Fibroblast of lung (primary cell): ENCODE measurements around the gene LRMDA. TPM values are rescaled to one million over a fixed set of nuclear protein-coding genes. Genes with fewer than 3 reads are reported as not detected.
A peak's percentile ranks its signal among the peaks of the same experiment; 100 is the strongest.

ENCODE experiments used
- DNase-seq, 2 donors: peaks; one replicate each; pipeline versions ENCODE4 v3.0.0 to v3.0.0-alpha.2; 2010; ENCODE audit warnings: low read depth in 2 of 2
- H2AFZ ChIP-seq: 2 replicates; pipeline ENCODE4 v1.5.1; 2012; ENCODE audit warnings: low read length, control low read depth, inconsistent platforms
- H3K27ac ChIP-seq: 2 replicates; pipeline ENCODE4 v1.5.1; 2011; ENCODE audit warnings: low read length, control low read depth; ENCODE audit not compliant: insufficient read depth
- H3K27me3 ChIP-seq: 2 replicates; pipeline ENCODE4 v1.5.1; 2011; ENCODE audit warnings: mild to moderate bottlenecking, low read length; ENCODE audit not compliant: control insufficient read depth, insufficient read depth
- H3K36me3 ChIP-seq: 2 replicates; pipeline ENCODE4 v1.5.1; 2011; ENCODE audit warnings: low read length; ENCODE audit not compliant: control insufficient read depth, insufficient read depth
- H3K4me1 ChIP-seq: 2 replicates; pipeline ENCODE4 v1.5.1; 2011; ENCODE audit warnings: low read length; ENCODE audit not compliant: control insufficient read depth, insufficient read depth; ENCODE audit errors: extremely low read depth
- H3K4me2 ChIP-seq: 2 replicates; pipeline ENCODE4 v1.5.1; 2011; ENCODE audit warnings: low read length, control low read depth; ENCODE audit not compliant: insufficient read depth; ENCODE audit errors: extremely low read depth
- H3K4me3 ChIP-seq, 4 experiments: fragments of 200-600 bp in 1 of 4; sonication (generic) in 1 of 4; replicated peaks in 1 of 4; 2 replicates each; pipeline ENCODE4 v1.5.1; 2011 to 2016; ENCODE audit warnings: low read length in 4 of 4, low read depth in 3 of 4, mild to moderate bottlenecking in 3 of 4, control low read depth in 2 of 4, inconsistent platforms in 1 of 4, mixed read lengths in 1 of 4; ENCODE audit not compliant: insufficient read depth in 1 of 4; ENCODE audit errors: control extremely low read depth in 1 of 4
- H3K79me2 ChIP-seq: 2 replicates; pipeline ENCODE4 v1.5.1; 2012; ENCODE audit warnings: mild to moderate bottlenecking, low read length, inconsistent platforms; ENCODE audit not compliant: control insufficient read depth, insufficient read depth
- H3K9ac ChIP-seq: 2 replicates; pipeline ENCODE4 v1.5.1; 2011; ENCODE audit warnings: mild to moderate bottlenecking, low read length, control low read depth; ENCODE audit not compliant: insufficient read depth
- H3K9me3 ChIP-seq: 2 replicates; pipeline ENCODE4 v1.5.1; 2012; ENCODE audit warnings: low read depth, low read length; ENCODE audit not compliant: control insufficient read depth, insufficient read depth
- H4K20me1 ChIP-seq: 2 replicates; pipeline ENCODE4 v1.5.1; 2011; ENCODE audit warnings: low read length; ENCODE audit not compliant: control insufficient read depth, insufficient read depth; ENCODE audit errors: extremely low read depth
- CTCF ChIP-seq, 2 donors: IDR thresholded peaks in 1 of 2; conservative IDR thresholded peaks in 1 of 2; 1 replicate in 1 of 2; 2 replicates in 1 of 2; pipeline ENCODE4 v1.5.1; 2011 to 2012; ENCODE audit warnings: low read length in 2 of 2, control low read depth in 1 of 2, inconsistent platforms in 1 of 2, low read depth in 1 of 2, mild to moderate bottlenecking in 1 of 2
- EZH2 ChIP-seq: IDR thresholded peaks from 2 replicates; pipeline ENCODE4 v1.5.1; 2012; ENCODE audit warnings: low read length, control low read depth, mild to moderate bottlenecking; ENCODE audit errors: missing control alignments
- polyA plus RNA-seq, 2 donors: library from polyadenylated mRNA; depleted of rRNA in 1 of 2; stranded (reverse) in 1 of 2; unstranded in 1 of 2; fragments of >200 nt; gene quantifications; 2 replicates each; pipeline ENCODE4 v1.2.1, GENCODE V29; 2011 to 2012; ENCODE audit warnings: missing spikeins in 1 of 2
- total RNA-seq: library from RNA; depleted of rRNA; stranded (reverse); fragments of >200 nt; gene quantifications from 2 replicates; pipeline ENCODE4 v1.2.1, GENCODE V29; 2014

LRMDA gene
- total and polyA plus RNA-seq, 2 donors (not counting 1 experiment from before 2014, with no cell fraction given), result 1.7 to 2.0 TPM

- Histone ChIP-seq H3K4me3 (no peak overlapping the region), H3K79me2 (no peaks in the 10 kb centered on the region), H4K20me1 (no peaks in the 10 kb centered on the region), H3K9me3 (no peaks in the 10 kb centered on the region), H3K4me2 (no peak overlapping the region), H3K27ac (no peak overlapping the region), H3K36me3 (no peaks in the 10 kb centered on the region), H3K27me3 (no peaks in the 10 kb centered on the region), H3K4me1 (no peaks in the 10 kb centered on the region), H2AFZ (no peak overlapping the region), H3K9ac (no peak overlapping the region)
- DNase-seq, result no peak
- TF ChIP-seq EZH2 (no peak), CTCF (conservative IDR thresholded peaks at IDR 0.05 in 1 of 2, IDR thresholded peaks at IDR 0.05 in 1 of 2; ENCODE audit: low read depth in 1 of 2, low read length in 2 of 2) (no peak)
Measured at GRCh38 chr10:76479103-76479790, 1047.8 kb downstream of the LRMDA start.

- Histone ChIP-seq H3K27ac (no peak overlapping the region), H3K79me2 (no peaks in the 10 kb centered on the region), H3K27me3 (no peaks in the 10 kb centered on the region), H3K4me3 (no peak overlapping the region), H3K9ac (no peak overlapping the region), H4K20me1 (no peaks in the 10 kb centered on the region), H3K36me3 (no peaks in the 10 kb centered on the region), H3K9me3 (no peaks in the 10 kb centered on the region), H3K4me1 (no peaks in the 10 kb centered on the region), H3K4me2 (no peak overlapping the region), H2AFZ (no peak overlapping the region)
- no peak for TF ChIP-seq EZH2
- no peak for TF ChIP-seq CTCF (conservative IDR thresholded peaks at IDR 0.05 in 1 of 2, IDR thresholded peaks at IDR 0.05 in 1 of 2; ENCODE audit: low read depth in 1 of 2, low read length in 2 of 2)
- no peak for DNase-seq
Measured at GRCh38 chr10:76481178-76481577, 1049.8 kb downstream of the LRMDA start.

- Histone ChIP-seq H2AFZ (no peak overlapping the region), H3K4me1 (no peaks in the 10 kb centered on the region), H3K79me2 (no peaks in the 10 kb centered on the region), H3K36me3 (no peaks in the 10 kb centered on the region), H3K9ac (no peak overlapping the region), H3K27me3 (no peaks in the 10 kb centered on the region), H3K4me2 (no peak overlapping the region), H3K9me3 (no peaks in the 10 kb centered on the region), H3K27ac (no peak overlapping the region), H4K20me1 (no peaks in the 10 kb centered on the region), H3K4me3 (no peak overlapping the region)
- TF ChIP-seq CTCF (conservative IDR thresholded peaks at IDR 0.05 in 1 of 2, IDR thresholded peaks at IDR 0.05 in 1 of 2; ENCODE audit: low read depth in 1 of 2, low read length in 2 of 2) (no peak), EZH2 (no peak)
- peak in 1 of 2 donors; percentile 12 for DNase-seq
Measured at GRCh38 chr10:76487582-76487981, 1056.2 kb downstream of the LRMDA start.
